Activated T-helper 2 cell treated with anti-CD3 and anti-CD28 coated beads, Interferon-gamma antibody, Interleukin-2, Interleukin-4, amounts not matched to agents 10 μg/mL and 5 μg/mL and 100 μg/mL, durations not matched to agents 14 hours and 24 hours and 36 hours (primary cell): ENCODE measurements around the gene TPBGL. TPM values are rescaled to one million over a fixed set of nuclear protein-coding genes. Genes with fewer than 3 reads are reported as not detected.
A peak's percentile ranks its signal among the peaks of the same experiment; 100 is the strongest.

Source experiments
- DNase-seq: peaks from one replicate; pipeline ENCODE4 v3.0.0; 2021; ENCODE audit warnings: low spot score
- H3K27ac Mint-ChIP-seq: one replicate; pipeline ENCODE4 v1.8.0; 2021; ENCODE audit warnings: mixed read lengths
- H3K27me3 Mint-ChIP-seq: one replicate; pipeline ENCODE4 v1.8.0; 2021; ENCODE audit warnings: low read depth, mixed read lengths
- H3K36me3 Mint-ChIP-seq: one replicate; pipeline ENCODE4 v1.8.0; 2021; ENCODE audit warnings: low read depth, mixed read lengths
- H3K4me1 Mint-ChIP-seq: one replicate; pipeline ENCODE4 v1.8.0; 2021; ENCODE audit warnings: low read depth, mixed read lengths
- H3K4me3 Mint-ChIP-seq: one replicate; pipeline ENCODE4 v1.8.0; 2021; ENCODE audit warnings: low read depth, mild to moderate bottlenecking, moderate library complexity, mixed read lengths
- H3K9me3 Mint-ChIP-seq: one replicate; pipeline ENCODE4 v1.8.0; 2021; ENCODE audit warnings: mixed read lengths
- intact Hi-C: fragments of 100-400 bp; cut with micrococcal nuclease; formaldehyde crosslinking; loops from one replicate; pipeline ENCODE4 v1.15.1; 2023
- total RNA-seq: library from RNA; stranded (reverse); gene quantifications from 2 replicates; pipeline ENCODE4 v1.2.3, GENCODE V29; 2022

The TPBGL gene
- total RNA-seq, 1 donor from 2014 or later = 0.25 TPM

- Mint-ChIP-seq H3K27me3 (peaks cover 5% of the 10 kb centered on the region), H3K9me3 (no peaks in the 10 kb centered on the region)
Observed at GRCh38 chr11:75223954-75224643, 16.5 kb upstream of the TPBGL start.

GRCh38 chr11:75225794-75226193 is 14.8 kb upstream of the TPBGL start:
- H3K27me3 Mint-ChIP-seq = peaks cover 4% of the 10 kb centered on the region
- intact Hi-C loops = no loop called here
- H3K4me3 Mint-ChIP-seq = no peak overlapping the region
- H3K36me3 Mint-ChIP-seq = no peaks in the 10 kb centered on the region
- no peaks in the 10 kb centered on the region for H3K9me3 Mint-ChIP-seq
- no peak for DNase-seq
- no peaks in the 10 kb centered on the region for H3K4me1 Mint-ChIP-seq
- no peak overlapping the region for H3K27ac Mint-ChIP-seq

More at GRCh38 chr11:75223954-75224643, 16.5 kb upstream of the TPBGL start:
- no peak for DNase-seq
- no peak overlapping the region for H3K4me3 Mint-ChIP-seq
- H3K27ac Mint-ChIP-seq = no peak overlapping the region
- H3K4me1 Mint-ChIP-seq = no peaks in the 10 kb centered on the region
- H3K36me3 Mint-ChIP-seq = no peaks in the 10 kb centered on the region
- intact Hi-C loops = no loop called here

GRCh38 chr11:75229466-75229865 is 11.1 kb upstream of the TPBGL start:
- intact Hi-C loops = no loop called here

GRCh38 chr11:75230621-75231020 is 10.0 kb upstream of the TPBGL start:
- no peaks in the 10 kb centered on the region for H3K27me3 Mint-ChIP-seq
- DNase-seq = no peak
- H3K27ac Mint-ChIP-seq = no peak overlapping the region
- H3K4me1 Mint-ChIP-seq = no peaks in the 10 kb centered on the region
- H3K9me3 Mint-ChIP-seq = no peaks in the 10 kb centered on the region
- no peak overlapping the region for H3K4me3 Mint-ChIP-seq
- intact Hi-C loops = no loop called here
- H3K36me3 Mint-ChIP-seq = no peaks in the 10 kb centered on the region

More at GRCh38 chr11:75229466-75229865, 11.1 kb upstream of the TPBGL start:
- DNase-seq = no peak
- H3K4me1 Mint-ChIP-seq = no peaks in the 10 kb centered on the region
- no peak overlapping the region for H3K27ac Mint-ChIP-seq
- no peaks in the 10 kb centered on the region for H3K36me3 Mint-ChIP-seq
- H3K27me3 Mint-ChIP-seq = peaks cover 4% of the 10 kb centered on the region
- H3K4me3 Mint-ChIP-seq = no peak overlapping the region
- no peaks in the 10 kb centered on the region for H3K9me3 Mint-ChIP-seq

GRCh38 chr11:75233754-75234172 is 6.8 kb upstream of the TPBGL start:
- no peaks in the 10 kb centered on the region for H3K36me3 Mint-ChIP-seq
- intact Hi-C loops = loop anchor here (2.0 kb wide), 1 partner anchor 19 kb away; no protein-coding TSS in a partner anchor
- no peak overlapping the region for H3K4me3 Mint-ChIP-seq
- no peaks in the 10 kb centered on the region for H3K9me3 Mint-ChIP-seq
- H3K27ac Mint-ChIP-seq = no peak overlapping the region
- peaks cover 6% of the 10 kb centered on the region for H3K27me3 Mint-ChIP-seq
- no peaks in the 10 kb centered on the region for H3K4me1 Mint-ChIP-seq
- DNase-seq = no peak

- no peaks in the 10 kb centered on the region for H3K9me3 Mint-ChIP-seq
- intact Hi-C loops = no loop called here
- H3K36me3 Mint-ChIP-seq = no peaks in the 10 kb centered on the region
- peaks cover 22% of the 10 kb centered on the region for H3K27me3 Mint-ChIP-seq
- DNase-seq = no peak
- H3K4me1 Mint-ChIP-seq = no peaks in the 10 kb centered on the region
- H3K4me3 Mint-ChIP-seq = no peak overlapping the region
- no peak overlapping the region for H3K27ac Mint-ChIP-seq
Observed at GRCh38 chr11:75236062-75236461, 4.5 kb upstream of the TPBGL start.

GRCh38 chr11:75237050-75237449 is 3.5 kb upstream of the TPBGL start:
- intact Hi-C loops = no loop called here
- Mint-ChIP-seq H3K4me1 (no peaks in the 10 kb centered on the region), H3K27me3 (peaks cover 22% of the 10 kb centered on the region), H3K27ac (no peak overlapping the region), H3K36me3 (no peaks in the 10 kb centered on the region), H3K4me3 (no peak overlapping the region), H3K9me3 (no peaks in the 10 kb centered on the region)
- no peak for DNase-seq

- Mint-ChIP-seq H3K27me3 (peaks cover 40% of the 10 kb centered on the region), H3K4me3 (no peak overlapping the region)
Observed at GRCh38 chr11:75238595-75239440, 1.8 kb upstream of the TPBGL start.

GRCh38 chr11:75239531-75240290 is 863 bp upstream of the TPBGL start:
- H3K9me3 Mint-ChIP-seq = no peaks in the 10 kb centered on the region
- DNase-seq = no peak
- peaks cover 46% of the 10 kb centered on the region for H3K27me3 Mint-ChIP-seq
- no peak overlapping the region for H3K27ac Mint-ChIP-seq
- peaks cover 4% of the 10 kb centered on the region for H3K4me1 Mint-ChIP-seq
- intact Hi-C loops = loop anchor here (2.0 to 5.0 kb wide), 2 partner anchors 25 to 312 kb away; no protein-coding TSS in a partner anchor
- H3K4me3 Mint-ChIP-seq = peak overlapping the region; percentile 75
- no peaks in the 10 kb centered on the region for H3K36me3 Mint-ChIP-seq

More at GRCh38 chr11:75238595-75239440, 1.8 kb upstream of the TPBGL start:
- Mint-ChIP-seq H3K4me1 (peaks cover 4% of the 10 kb centered on the region), H3K36me3 (no peaks in the 10 kb centered on the region), H3K27ac (no peak overlapping the region), H3K9me3 (no peaks in the 10 kb centered on the region)
- DNase-seq = no peak
- intact Hi-C loops = no loop called here

- Mint-ChIP-seq H3K4me1 (peaks cover 4% of the 10 kb centered on the region), H3K4me3 (peak overlapping the region; percentile 62), H3K27me3 (peaks cover 55% of the 10 kb centered on the region), H3K27ac (no peak overlapping the region), H3K9me3 (no peaks in the 10 kb centered on the region), H3K36me3 (no peaks in the 10 kb centered on the region)
- intact Hi-C loops = loop anchor here (1.0 to 5.0 kb wide), 3 partner anchors 26 to 314 kb away; no protein-coding TSS in a partner anchor
- DNase-seq = peak; percentile 86
Observed at GRCh38 chr11:75241036-75241905, 697 bp downstream of the TPBGL start.

- intact Hi-C loops = loop anchor here (1.0 to 5.0 kb wide), 3 partner anchors 27 to 315 kb away; no protein-coding TSS in a partner anchor
- H3K36me3 Mint-ChIP-seq = no peaks in the 10 kb centered on the region
- H3K27me3 Mint-ChIP-seq = peaks cover 55% of the 10 kb centered on the region
- no peak overlapping the region for H3K27ac Mint-ChIP-seq
- DNase-seq = no peak
- H3K4me1 Mint-ChIP-seq = peaks cover 4% of the 10 kb centered on the region
- no peaks in the 10 kb centered on the region for H3K9me3 Mint-ChIP-seq
- H3K4me3 Mint-ChIP-seq = peak overlapping the region; percentile 77
Observed at GRCh38 chr11:75241906-75242644, 1.5 kb downstream of the TPBGL start.
